Colonic mucosa (tissue), 4 donors: Measurements from ENCODE around the gene COBL. TPM values are rescaled to one million over a fixed set of nuclear protein-coding genes. Genes with fewer than 3 reads are reported as not detected.
A peak's percentile ranks its signal among the peaks of the same experiment; 100 is the strongest.

Experiments used
- DNase-seq: peaks from one replicate; pipeline ENCODE4 v3.0.0-alpha.2; 2020
- H3K27ac ChIP-seq: fragments of 200-600 bp; one replicate; pipeline ENCODE4 v1.8.0; 2021
- H3K27me3 ChIP-seq: fragments of 200-600 bp; one replicate; pipeline ENCODE4 v1.8.0; 2021
- H3K36me3 ChIP-seq: fragments of 200-600 bp; one replicate; pipeline ENCODE4 v1.8.0; 2021
- H3K4me1 ChIP-seq: fragments of 200-600 bp; one replicate; pipeline ENCODE4 v1.8.0; 2021; ENCODE audit warnings: mild to moderate bottlenecking
- H3K4me3 ChIP-seq: fragments of 200-600 bp; one replicate; pipeline ENCODE4 v1.8.0; 2021
- H3K9ac ChIP-seq, 2 donors: one replicate each; pipeline ENCODE4 v1.7.0; 2013; ENCODE audit warnings: control low read depth in 2 of 2, low read depth in 2 of 2, low read length in 2 of 2
- H3K9me3 ChIP-seq: fragments of 200-600 bp; one replicate; pipeline ENCODE4 v1.8.0; 2021
- intact Hi-C: fragments of 100-400 bp; cut with DNase I; formaldehyde crosslinking; loops from one replicate; pipeline ENCODE4 v1.14.1; 2022
- total RNA-seq, 2 donors: library from RNA; stranded (reverse); fragmentation: NEBNext Ultra II Directional in 1 of 2; extraction: Animal tissue kit (Norgen Biotek cat#: 25700) in 1 of 2; gene quantifications; one replicate each; pipeline ENCODE4 v1.2.1, GENCODE V29; 2021
- TF ChIP-seq, protein P1 (sequence below): fragments of 200-600 bp; IDR thresholded peaks from one replicate; pipeline ENCODE4 v1.8.0; 2022; ENCODE audit warnings: antibody characterized with exemption, mild to moderate bottlenecking
- donor health status: healthy.
- donor health status: DM: no; HTN: no; CAD: no.
- donor health status: DM: no; HTN: no; CAD: no.

The COBL gene
- total RNA-seq, 2 donors from 2014 or later, result 36.8 to 49.2 TPM

DNA sequence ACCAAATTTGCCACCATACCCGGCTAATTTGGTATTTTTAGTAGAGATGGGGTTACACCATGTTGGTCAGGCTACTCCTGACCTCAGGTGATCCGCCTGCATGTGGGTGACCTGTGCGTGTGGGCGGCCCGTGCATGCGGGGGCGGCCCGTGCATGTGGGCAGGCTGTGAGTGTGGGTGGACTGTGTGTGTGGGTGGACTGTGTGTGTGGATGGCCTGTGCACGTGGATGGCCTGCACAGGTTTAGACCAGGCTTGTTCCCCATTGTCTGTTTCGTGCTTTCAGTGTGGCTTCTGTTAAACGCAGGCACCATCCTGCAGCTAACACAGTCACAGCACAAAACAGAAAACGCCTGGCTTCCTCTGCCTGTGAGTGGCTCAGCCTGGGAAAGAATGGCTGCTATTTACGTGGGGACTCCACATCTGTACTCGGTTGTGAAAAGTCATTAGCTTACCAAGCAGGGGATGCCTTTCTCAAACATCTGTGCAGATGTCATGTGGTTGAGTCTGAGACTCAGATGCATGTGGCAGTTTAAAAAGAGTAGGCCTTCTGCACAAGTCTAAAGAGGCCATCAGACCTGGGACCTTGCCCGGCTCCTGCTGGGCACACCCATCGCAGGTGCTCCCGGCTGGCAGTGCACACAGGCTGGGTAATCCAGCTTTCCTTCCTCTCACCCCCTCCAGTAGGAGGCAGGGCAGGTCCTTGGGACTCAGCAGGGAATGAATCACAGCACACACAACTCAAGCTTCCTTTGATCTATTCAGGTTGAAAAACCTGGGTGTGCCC is 91.6 kb downstream of the COBL start:
- H3K27ac ChIP-seq, result no peak overlapping the region

DNA sequence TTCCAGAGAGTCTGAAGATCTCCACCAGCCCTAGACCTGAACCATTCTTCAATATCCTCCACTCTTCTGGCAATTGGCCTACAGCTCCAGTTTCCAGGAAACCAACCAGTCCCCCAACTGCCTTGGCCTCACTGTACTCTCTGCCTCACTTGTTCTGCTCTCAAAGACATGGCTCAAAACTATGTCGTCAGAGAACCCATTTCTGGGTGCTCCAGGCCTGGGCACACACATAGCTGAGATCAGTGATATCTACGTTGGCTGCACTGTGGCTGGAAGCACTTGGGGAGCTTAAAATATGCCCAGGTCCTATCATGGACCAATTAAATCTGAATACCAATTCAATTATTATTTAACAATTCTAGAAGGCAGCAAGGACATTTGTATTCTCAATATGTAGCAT is 93.1 kb downstream of the COBL start:
- H3K27ac ChIP-seq, result no peak overlapping the region
- H3K9me3 ChIP-seq, result no peaks in the 10 kb centered on the region
- no peak overlapping the region for H3K4me3 ChIP-seq
- no peaks in the 10 kb centered on the region for H3K4me1 ChIP-seq
- no peak overlapping the region for H3K9ac ChIP-seq
- TF ChIP-seq, protein P1, sequence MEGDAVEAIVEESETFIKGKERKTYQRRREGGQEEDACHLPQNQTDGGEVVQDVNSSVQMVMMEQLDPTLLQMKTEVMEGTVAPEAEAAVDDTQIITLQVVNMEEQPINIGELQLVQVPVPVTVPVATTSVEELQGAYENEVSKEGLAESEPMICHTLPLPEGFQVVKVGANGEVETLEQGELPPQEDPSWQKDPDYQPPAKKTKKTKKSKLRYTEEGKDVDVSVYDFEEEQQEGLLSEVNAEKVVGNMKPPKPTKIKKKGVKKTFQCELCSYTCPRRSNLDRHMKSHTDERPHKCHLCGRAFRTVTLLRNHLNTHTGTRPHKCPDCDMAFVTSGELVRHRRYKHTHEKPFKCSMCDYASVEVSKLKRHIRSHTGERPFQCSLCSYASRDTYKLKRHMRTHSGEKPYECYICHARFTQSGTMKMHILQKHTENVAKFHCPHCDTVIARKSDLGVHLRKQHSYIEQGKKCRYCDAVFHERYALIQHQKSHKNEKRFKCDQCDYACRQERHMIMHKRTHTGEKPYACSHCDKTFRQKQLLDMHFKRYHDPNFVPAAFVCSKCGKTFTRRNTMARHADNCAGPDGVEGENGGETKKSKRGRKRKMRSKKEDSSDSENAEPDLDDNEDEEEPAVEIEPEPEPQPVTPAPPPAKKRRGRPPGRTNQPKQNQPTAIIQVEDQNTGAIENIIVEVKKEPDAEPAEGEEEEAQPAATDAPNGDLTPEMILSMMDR, result no peak
- no peaks in the 10 kb centered on the region for H3K36me3 ChIP-seq
- no peak for DNase-seq
- no peaks in the 10 kb centered on the region for H3K27me3 ChIP-seq
- intact Hi-C loops, result no loop called here

More for the DNA sequence above, 91.6 kb downstream of the COBL start:
- no peak overlapping the region for H3K9ac ChIP-seq
- no peaks in the 10 kb centered on the region for H3K27me3 ChIP-seq
- H3K4me1 ChIP-seq, result no peaks in the 10 kb centered on the region
- no peak overlapping the region for H3K4me3 ChIP-seq
- DNase-seq, result peak; percentile 88
- H3K9me3 ChIP-seq, result no peaks in the 10 kb centered on the region
- intact Hi-C loops, result loop anchor here (5.0 kb wide), 1 partner anchor 132 kb away; no protein-coding TSS in a partner anchor
- TF ChIP-seq, protein P1, result peak; percentile 53
- no peaks in the 10 kb centered on the region for H3K36me3 ChIP-seq

DNA sequence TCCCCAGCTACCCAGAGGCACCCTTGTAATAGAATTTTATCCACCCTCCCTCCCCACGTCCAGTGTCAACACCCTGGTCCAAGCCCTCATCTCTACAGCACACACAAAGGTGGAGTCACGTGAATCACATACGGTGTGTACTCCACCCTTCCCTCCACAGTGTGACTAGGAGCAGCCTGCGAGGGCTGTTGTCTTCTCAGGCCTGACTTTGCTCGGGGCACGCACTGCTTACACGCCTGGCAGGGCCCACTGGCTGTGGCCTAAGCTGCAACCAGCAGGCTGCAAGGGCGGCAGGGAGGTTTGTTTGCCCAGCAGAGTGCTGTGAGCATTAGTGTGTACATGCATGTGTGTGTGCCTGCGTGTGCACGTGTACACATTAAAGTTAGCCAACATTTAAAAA is 93.7 kb downstream of the COBL start:
- Histone ChIP-seq H3K4me3 (no peak overlapping the region), H3K9me3 (no peaks in the 10 kb centered on the region), H3K9ac (no peak overlapping the region), H3K27ac (no peak overlapping the region), H3K4me1 (no peaks in the 10 kb centered on the region), H3K27me3 (no peaks in the 10 kb centered on the region), H3K36me3 (no peaks in the 10 kb centered on the region)
- intact Hi-C loops, result no loop called here
- no peak for DNase-seq
- TF ChIP-seq, protein P1, result no peak

DNA sequence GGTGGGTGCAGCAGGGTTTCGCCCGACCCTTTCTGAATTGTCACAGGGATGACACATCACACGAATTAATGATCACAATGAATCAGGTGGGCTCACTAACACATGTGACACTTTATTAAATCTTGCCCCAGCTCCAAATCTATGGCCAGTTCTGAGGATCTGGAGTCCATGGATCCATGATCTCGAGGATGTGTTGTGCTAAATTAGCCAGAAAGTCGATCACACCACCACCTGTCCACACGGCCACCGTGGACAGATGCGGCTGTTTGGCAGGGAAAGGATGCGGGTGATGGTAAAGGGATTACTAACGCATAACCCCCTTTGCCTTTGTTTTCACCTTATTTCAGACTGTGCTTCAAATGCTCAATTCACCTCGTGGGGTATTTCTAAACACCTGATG is 96.4 kb downstream of the COBL start:
- Histone ChIP-seq H3K4me1 (no peaks in the 10 kb centered on the region), H3K27me3 (no peaks in the 10 kb centered on the region), H3K9me3 (no peaks in the 10 kb centered on the region), H3K4me3 (no peak overlapping the region), H3K36me3 (no peaks in the 10 kb centered on the region), H3K9ac (no peak overlapping the region), H3K27ac (no peak overlapping the region)
- DNase-seq, result no peak
- intact Hi-C loops, result no loop called here
- TF ChIP-seq, protein P1, result no peak

DNA sequence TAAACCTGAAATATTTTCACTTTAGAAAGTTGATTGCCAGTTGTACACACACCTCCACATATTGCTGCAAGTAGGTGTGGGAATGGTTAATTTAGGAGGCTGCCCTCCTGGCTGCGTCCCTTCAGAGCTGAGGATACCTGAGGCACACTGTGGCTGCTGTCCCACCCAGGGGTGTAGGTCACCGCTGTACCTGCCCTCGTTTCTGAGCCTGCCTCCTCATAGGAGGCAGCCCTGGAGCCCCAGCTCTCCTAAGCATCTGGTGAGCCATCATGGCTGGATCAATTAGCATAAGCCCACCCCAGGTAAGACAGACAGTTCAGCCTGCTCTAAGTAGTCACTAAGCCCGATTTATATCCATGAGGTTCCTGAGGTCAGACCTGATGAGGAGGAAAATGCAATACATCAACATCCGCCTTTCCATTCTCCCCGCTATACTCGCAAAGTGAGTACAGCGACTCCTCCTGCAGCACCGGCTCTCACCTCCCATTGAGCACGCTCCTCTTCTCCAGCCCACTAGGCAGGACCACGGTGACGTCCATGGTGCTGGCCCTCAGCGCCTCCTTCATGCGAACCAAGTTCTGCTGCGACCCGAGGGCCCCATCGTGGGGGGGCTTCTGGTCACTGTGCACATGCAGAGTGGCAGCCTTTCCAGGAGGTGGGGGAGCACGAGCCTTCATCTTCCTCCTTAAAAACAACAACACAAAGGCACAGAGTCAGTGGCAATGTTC is 97.2 kb downstream of the COBL start:
- no peaks in the 10 kb centered on the region for H3K4me1 ChIP-seq
- no peaks in the 10 kb centered on the region for H3K27me3 ChIP-seq
- intact Hi-C loops, result no loop called here
- H3K27ac ChIP-seq, result no peak overlapping the region
- H3K9ac ChIP-seq, result no peak overlapping the region
- TF ChIP-seq, protein P1, result no peak
- DNase-seq, result no peak
- no peaks in the 10 kb centered on the region for H3K9me3 ChIP-seq
- H3K36me3 ChIP-seq, result no peaks in the 10 kb centered on the region
- no peak overlapping the region for H3K4me3 ChIP-seq
